ENCODE data around the gene SEMA6A.
"Not testable (repeated sequence)": the region's sequence is repeated elsewhere in the genome, so short reads cannot be mapped to it uniquely, and the experiment has no call there.

The SEMA6A gene

GRCh38 chr5:116524051-116524904 is 50.3 kb downstream of the SEMA6A start:
- Histone ChIP-seq H3K4me3 (replicated peaks; ENCODE audit: insufficient read depth, low read length) (no peak overlapping the region), H3K27ac (replicated peaks) (no peak overlapping the region), H3K27me3 (ENCODE audit: insufficient read depth, poor library complexity, severe bottlenecking) (no peaks in the 10 kb centered on the region)
- DNase-seq (ENCODE audit: low read depth in 1 of 2, low spot score in 1 of 2) = no peak
- TF ChIP-seq SPI1 (IDR thresholded peaks at IDR 0.05; ENCODE audit: borderline replicate concordance, low read depth) (no peak), REST (IDR thresholded peaks at IDR 0.05; ENCODE audit: insufficient replicate concordance, low read depth) (no peak), GABPA (IDR thresholded peaks at IDR 0.05; ENCODE audit: low read depth) (no peak), CTCF (IDR thresholded peaks at IDR 0.05; ENCODE audit: insufficient read depth, low read length) (no peak), POLR2AphosphoS5 (IDR thresholded peaks at IDR 0.05; ENCODE audit: low read depth) (no peak)

- not testable (repeated sequence) for H3K4me3 ChIP-seq (replicated peaks; ENCODE audit: insufficient read depth, low read length); DNase-seq (ENCODE audit: low read depth in 1 of 2, low spot score in 1 of 2); H3K27ac ChIP-seq (replicated peaks); H3K27me3 ChIP-seq (ENCODE audit: insufficient read depth, poor library complexity, severe bottlenecking)
Measured at GRCh38 chr5:116523182-116523581, 51.4 kb downstream of the SEMA6A start.

- H3K27me3 ChIP-seq (ENCODE audit: insufficient read depth, poor library complexity, severe bottlenecking) = no peaks in the 10 kb centered on the region
- DNase-seq (ENCODE audit: low read depth in 1 of 2, low spot score in 1 of 2) = no peak
- H3K27ac ChIP-seq (replicated peaks) = no peak overlapping the region
- H3K4me3 ChIP-seq (replicated peaks; ENCODE audit: insufficient read depth, low read length) = no peak overlapping the region
- TF ChIP-seq GABPA (IDR thresholded peaks at IDR 0.05; ENCODE audit: low read depth) (no peak), POLR2AphosphoS5 (IDR thresholded peaks at IDR 0.05; ENCODE audit: low read depth) (no peak), SPI1 (IDR thresholded peaks at IDR 0.05; ENCODE audit: borderline replicate concordance, low read depth) (no peak), CTCF (IDR thresholded peaks at IDR 0.05; ENCODE audit: insufficient read depth, low read length) (no peak), REST (IDR thresholded peaks at IDR 0.05; ENCODE audit: insufficient replicate concordance, low read depth) (no peak)
Measured at GRCh38 chr5:116522356-116523136, 52.1 kb downstream of the SEMA6A start.

GRCh38 chr5:116521173-116521872 is 53.3 kb downstream of the SEMA6A start:
- Histone ChIP-seq H3K27ac (replicated peaks) (no peak overlapping the region), H3K27me3 (ENCODE audit: insufficient read depth, poor library complexity, severe bottlenecking) (no peaks in the 10 kb centered on the region), H3K4me3 (replicated peaks; ENCODE audit: insufficient read depth, low read length) (no peak overlapping the region)
- TF ChIP-seq REST (IDR thresholded peaks at IDR 0.05; ENCODE audit: insufficient replicate concordance, low read depth) (no peak), POLR2AphosphoS5 (IDR thresholded peaks at IDR 0.05; ENCODE audit: low read depth) (no peak), CTCF (IDR thresholded peaks at IDR 0.05; ENCODE audit: insufficient read depth, low read length) (no peak), GABPA (IDR thresholded peaks at IDR 0.05; ENCODE audit: low read depth) (no peak), SPI1 (IDR thresholded peaks at IDR 0.05; ENCODE audit: borderline replicate concordance, low read depth) (no peak)
- DNase-seq (ENCODE audit: low read depth in 1 of 2, low spot score in 1 of 2) = no peak
